Vagina (tissue), 2 donors: ENCODE results near the gene MRPL41. TPM values are rescaled to one million over a fixed set of nuclear protein-coding genes. Genes with fewer than 3 reads are reported as not detected.
"Not testable (repeated sequence)": the region's sequence is repeated elsewhere in the genome, so short reads cannot be mapped to it uniquely, and the experiment has no call there.

ENCODE experiments used
- DNase-seq, 2 donors: peaks; one replicate each; pipeline ENCODE4 v3.0.0-alpha.2; 2017; ENCODE audit errors: extremely low spot score in 2 of 2
- H3K27ac ChIP-seq: fragments of 200-600 bp; sonication (generic); one replicate; pipeline ENCODE4 v1.5.1; 2019
- H3K27me3 ChIP-seq: fragments of 200-600 bp; sonication (generic); one replicate; pipeline ENCODE4 v1.5.1; 2019
- H3K36me3 ChIP-seq, 2 donors: fragments of 200-600 bp; sonication (generic); one replicate each; pipeline ENCODE4 v1.5.1; 2017 to 2019
- H3K4me1 ChIP-seq: fragments of 200-600 bp; sonication (generic); one replicate; pipeline ENCODE4 v1.5.1; 2019
- H3K4me3 ChIP-seq, 2 donors: fragments of 200-600 bp; sonication (generic); 1 replicate in 1 of 2; 2 replicates in 1 of 2; pipeline ENCODE4 v1.5.1; 2016 to 2019
- H3K9me3 ChIP-seq: fragments of 200-600 bp; sonication (generic); one replicate; pipeline ENCODE4 v1.5.1; 2019
- CTCF ChIP-seq, 3 experiments: fragments of 450-650 bp in 2 of 3; fragments of 200-600 bp in 1 of 3; sonication (generic) in 1 of 3; IDR thresholded peaks; one replicate each; pipeline ENCODE4 v1.5.1; 2017 to 2019; ENCODE audit warnings: antibody characterized with exemption in 3 of 3, mild to moderate bottlenecking in 2 of 3, moderate library complexity in 2 of 3
- POLR2A ChIP-seq, 2 donors: fragments of 450-650 bp; IDR thresholded peaks; one replicate each; pipeline ENCODE4 v1.6.1; 2017; ENCODE audit warnings: antibody characterized with exemption in 2 of 2, mild to moderate bottlenecking in 2 of 2, moderate library complexity in 2 of 2
- POLR2AphosphoS5 ChIP-seq, 2 donors: sonication (generic); formaldehyde crosslinking; IDR thresholded peaks; one replicate each; pipeline ENCODE4 v1.9.0; 2017; ENCODE audit warnings: antibody characterized with exemption in 2 of 2, mild to moderate bottlenecking in 2 of 2, low read depth in 1 of 2; ENCODE audit not compliant: insufficient read depth in 1 of 2
- intact Hi-C: fragments of 100-400 bp; cut with DNase I; formaldehyde crosslinking; loops from one replicate; pipeline ENCODE4 v1.15.1; 2023
- total RNA-seq: library from RNA; depleted of rRNA; stranded (reverse); fragments of >200 nt; gene quantifications from one replicate; pipeline ENCODE4 v1.2.3, GENCODE V29; 2016

MRPL41 gene
- total RNA-seq, 1 donor from 2014 or later = 83.7 TPM

DNA sequence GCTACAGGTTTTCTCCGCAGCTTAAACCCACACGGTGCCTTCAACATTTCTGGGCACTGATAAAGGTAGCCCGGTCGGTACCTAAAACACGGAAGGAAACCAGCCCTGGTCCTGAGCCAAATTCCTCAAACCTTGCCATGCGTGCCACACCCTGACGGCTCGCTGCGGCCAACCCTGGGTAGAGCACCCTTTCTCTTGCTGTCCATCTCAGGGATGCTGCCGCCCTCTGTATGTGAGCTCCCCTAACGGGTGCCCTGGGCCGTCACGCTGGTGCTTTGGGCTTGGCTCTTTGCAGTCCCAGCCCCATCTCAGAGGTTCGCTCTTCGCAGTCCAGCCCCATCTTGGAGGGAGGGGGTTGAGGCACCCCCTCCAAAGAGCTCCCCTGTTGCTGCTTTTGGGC is 45.4 kb upstream of the MRPL41 start:
- H3K27ac ChIP-seq = no peak overlapping the region
- intact Hi-C loops = no loop called here
- TF ChIP-seq POLR2A (IDR thresholded peaks at IDR 0.05) = no peak
- TF ChIP-seq POLR2AphosphoS5 (IDR thresholded peaks at IDR 0.05; ENCODE audit: insufficient read depth in 1 of 2, low read depth in 1 of 2) = no peak
- no peak for TF ChIP-seq CTCF (IDR thresholded peaks at IDR 0.05)
- H3K36me3 ChIP-seq = peaks cover 0 to 3% of the 10 kb centered on the region in 2 donors
- no peaks in the 10 kb centered on the region for H3K9me3 ChIP-seq
- no peak overlapping the region for H3K4me3 ChIP-seq
- no peaks in the 10 kb centered on the region for H3K27me3 ChIP-seq
- no peaks in the 10 kb centered on the region for H3K4me1 ChIP-seq
- no peak for DNase-seq

DNA sequence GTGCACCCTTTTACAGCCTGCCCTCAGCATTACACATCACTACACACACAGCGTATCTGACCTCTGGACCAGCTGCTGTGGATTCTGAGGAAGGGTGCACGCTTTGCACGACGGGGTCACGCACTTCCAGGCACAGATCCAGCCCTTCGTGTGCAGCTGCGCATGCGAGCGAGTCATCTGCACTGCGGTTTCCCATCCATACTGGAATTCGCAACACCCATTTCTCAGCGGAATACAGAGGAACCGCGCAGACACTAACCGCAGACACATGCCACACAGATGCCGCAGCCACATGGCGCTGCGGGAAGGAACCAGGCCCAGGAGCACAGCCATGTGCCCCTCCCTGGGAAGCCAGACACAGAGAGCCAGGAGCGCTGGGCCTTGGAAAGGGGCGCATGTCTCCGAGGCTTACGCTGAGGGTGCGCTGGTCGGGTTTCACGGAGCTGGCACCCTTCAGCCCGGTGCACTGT is 44.9 kb upstream of the MRPL41 start:
- Histone ChIP-seq H3K27ac (no peak overlapping the region), H3K4me1 (no peaks in the 10 kb centered on the region)

DNA sequence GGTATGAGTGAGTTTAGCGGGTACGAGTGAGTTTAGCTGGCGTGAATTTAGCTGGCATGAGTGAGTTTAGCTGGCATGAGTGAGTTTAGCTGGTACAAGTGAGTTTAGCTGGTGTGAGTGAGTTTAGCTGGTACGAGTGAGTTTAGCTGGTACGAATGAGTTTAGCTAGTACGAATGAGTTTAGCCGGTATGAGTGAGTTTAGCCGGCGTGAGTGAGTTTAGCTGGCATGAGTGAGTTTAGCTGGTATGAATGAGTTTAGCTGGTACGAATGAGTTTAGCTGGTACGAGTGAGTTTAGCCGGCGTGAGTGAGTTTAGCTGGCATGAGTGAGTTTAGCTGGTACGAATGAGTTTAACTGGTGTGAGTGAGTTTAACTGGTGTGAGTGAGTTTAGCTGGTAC is 42.5 kb upstream of the MRPL41 start:
- Histone ChIP-seq H3K9me3 (no peaks in the 10 kb centered on the region), H3K36me3 (no peaks in the 10 kb centered on the region), H3K27me3 (no peaks in the 10 kb centered on the region), H3K27ac (no peak overlapping the region), H3K4me3 (no peak overlapping the region), H3K4me1 (no peaks in the 10 kb centered on the region)
- intact Hi-C loops = no loop called here
- DNase-seq = no peak
- TF ChIP-seq POLR2A (IDR thresholded peaks at IDR 0.05) (no peak), CTCF (IDR thresholded peaks at IDR 0.05) (no peak)

More for the DNA sequence above, 44.9 kb upstream of the MRPL41 start:
- Histone ChIP-seq H3K27me3 (no peaks in the 10 kb centered on the region), H3K36me3 (no peaks in the 10 kb centered on the region), H3K4me3 (no peak overlapping the region), H3K9me3 (no peaks in the 10 kb centered on the region)
- no peak for TF ChIP-seq CTCF (IDR thresholded peaks at IDR 0.05)
- TF ChIP-seq POLR2AphosphoS5 (IDR thresholded peaks at IDR 0.05; ENCODE audit: insufficient read depth in 1 of 2, low read depth in 1 of 2) = no peak
- TF ChIP-seq POLR2A (IDR thresholded peaks at IDR 0.05) = no peak
- no peak for DNase-seq
- intact Hi-C loops = no loop called here

GRCh38 chr9:137511126-137511525 is 40.6 kb upstream of the MRPL41 start:
- H3K9me3 ChIP-seq, H3K36me3 ChIP-seq, DNase-seq, H3K27me3 ChIP-seq, H3K4me1 ChIP-seq, H3K4me3 ChIP-seq, H3K27ac ChIP-seq, intact Hi-C loops: not testable (repeated sequence)

DNA sequence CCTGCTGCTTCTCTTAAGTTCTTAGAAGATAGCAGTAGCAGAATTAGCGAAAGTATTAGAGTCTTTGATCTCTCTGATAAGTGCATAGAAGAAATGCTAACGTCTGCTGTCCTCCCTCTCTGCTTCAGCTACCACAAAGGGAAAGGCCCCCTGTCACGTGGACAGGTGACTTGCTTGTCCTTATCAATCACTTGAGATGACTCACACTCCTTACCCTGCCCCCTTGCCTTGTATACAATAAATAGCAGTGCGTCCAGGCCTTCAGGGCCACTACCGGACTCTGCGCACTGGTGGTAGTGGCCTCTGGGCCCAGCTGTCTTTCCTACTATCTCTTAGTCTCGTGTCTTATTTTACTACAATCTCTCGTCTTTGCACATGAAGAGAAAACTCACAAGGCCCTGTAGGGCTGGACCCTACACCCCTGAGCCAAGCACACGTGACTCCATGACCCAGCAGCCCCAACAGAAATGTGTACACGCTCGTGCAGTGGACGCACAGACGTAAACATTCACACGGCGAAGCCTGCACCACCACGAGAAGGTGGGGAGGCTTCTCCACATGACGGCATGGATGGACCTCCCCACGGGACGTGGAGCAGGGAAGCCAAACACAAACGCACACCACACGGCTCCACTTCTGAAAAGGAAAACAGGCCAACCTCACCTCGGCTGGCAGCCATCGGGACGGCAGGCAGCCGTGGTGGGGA is 39.8 kb upstream of the MRPL41 start:
- no peak overlapping the region for H3K27ac ChIP-seq
- H3K27me3 ChIP-seq = no peaks in the 10 kb centered on the region
- no peak for DNase-seq
- no peak overlapping the region for H3K4me3 ChIP-seq
- H3K9me3 ChIP-seq = no peaks in the 10 kb centered on the region
- no peaks in the 10 kb centered on the region for H3K36me3 ChIP-seq
- intact Hi-C loops = no loop called here
- no peak for TF ChIP-seq CTCF (IDR thresholded peaks at IDR 0.05)
- no peak for TF ChIP-seq POLR2AphosphoS5 (IDR thresholded peaks at IDR 0.05; ENCODE audit: insufficient read depth in 1 of 2, low read depth in 1 of 2)
- TF ChIP-seq POLR2A (IDR thresholded peaks at IDR 0.05) = no peak
- H3K4me1 ChIP-seq = no peaks in the 10 kb centered on the region

DNA sequence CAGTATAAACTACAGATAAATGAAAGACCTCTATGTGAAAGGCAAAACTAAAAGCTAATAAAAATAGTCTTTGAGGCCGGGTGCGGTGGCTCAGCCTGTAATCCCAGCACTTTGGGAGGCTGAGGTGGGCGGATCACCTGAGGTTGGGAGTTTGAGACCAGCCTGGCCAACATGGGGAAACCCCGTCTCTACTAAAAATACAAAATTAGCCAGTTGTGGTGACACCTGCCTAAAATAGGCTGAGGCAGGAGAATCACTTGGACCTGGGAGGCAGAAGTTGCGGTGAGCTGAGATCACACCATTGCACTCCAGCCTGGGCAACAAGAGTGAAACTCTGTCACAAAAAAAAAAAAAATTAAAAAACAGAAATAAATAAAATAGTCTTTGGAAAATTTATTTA is 38.5 kb upstream of the MRPL41 start:
- H3K4me1 ChIP-seq, H3K36me3 ChIP-seq, DNase-seq, H3K4me3 ChIP-seq, H3K27ac ChIP-seq, H3K9me3 ChIP-seq, intact Hi-C loops, H3K27me3 ChIP-seq: not testable (repeated sequence)

GRCh38 chr9:137513801-137514570 is 37.7 kb upstream of the MRPL41 start:
- H3K4me1 ChIP-seq, H3K4me3 ChIP-seq, DNase-seq, H3K27ac ChIP-seq, H3K36me3 ChIP-seq, H3K9me3 ChIP-seq, intact Hi-C loops, H3K27me3 ChIP-seq: not testable (repeated sequence)
